Ascending aorta (tissue), 2 donors: ENCODE results near the gene HOXC10. TPM values are rescaled to one million over a fixed set of nuclear protein-coding genes. Genes with fewer than 3 reads are reported as not detected.

Experiments used
- DNase-seq, 2 donors: peaks; one replicate each; pipeline ENCODE4 v3.0.0-alpha.2; 2019; ENCODE audit warnings: low spot score in 2 of 2
- H3K27ac ChIP-seq, 2 donors: fragments of 200-600 bp; sonication (generic); one replicate each; pipeline ENCODE4 v1.5.1; 2016 to 2017; ENCODE audit warnings: mild to moderate bottlenecking in 1 of 2
- H3K27me3 ChIP-seq: fragments of 200-600 bp; sonication (generic); one replicate; pipeline ENCODE4 v1.5.1; 2017
- H3K36me3 ChIP-seq, 2 donors: fragments of 200-600 bp; sonication (generic); one replicate each; pipeline ENCODE4 v1.5.1; 2016
- H3K4me1 ChIP-seq, 2 donors: fragments of 200-600 bp; sonication (generic); one replicate each; pipeline ENCODE4 v1.5.1; 2016 to 2017; ENCODE audit warnings: mild to moderate bottlenecking in 1 of 2
- H3K4me3 ChIP-seq, 2 donors: fragments of 200-600 bp; sonication (generic); one replicate each; pipeline ENCODE4 v1.5.1; 2016 to 2017; ENCODE audit warnings: mild to moderate bottlenecking in 1 of 2
- H3K9me3 ChIP-seq, 2 donors: fragments of 200-600 bp; sonication (generic); one replicate each; pipeline ENCODE4 v1.5.1; 2016
- intact Hi-C: fragments of 100-400 bp; cut with DNase I; formaldehyde crosslinking; loops from one replicate; pipeline ENCODE4 v1.15.1; 2023
- total RNA-seq: library from RNA; depleted of rRNA; stranded (reverse); fragments of >200 nt; gene quantifications from one replicate; pipeline ENCODE4 v1.1.0, GENCODE V29; 2016
- TF ChIP-seq, protein P1 (sequence below), 3 experiments: fragments of 200-600 bp in 2 of 3; fragments of 450-650 bp in 1 of 3; sonication (generic) in 2 of 3; IDR thresholded peaks; one replicate each; pipeline ENCODE4 v1.5.1; 2016 to 2019; ENCODE audit warnings: antibody characterized with exemption in 3 of 3, mild to moderate bottlenecking in 1 of 3, moderate library complexity in 1 of 3

The HOXC10 gene
- total RNA-seq, 1 donor from 2014 or later, result not detected

DNA sequence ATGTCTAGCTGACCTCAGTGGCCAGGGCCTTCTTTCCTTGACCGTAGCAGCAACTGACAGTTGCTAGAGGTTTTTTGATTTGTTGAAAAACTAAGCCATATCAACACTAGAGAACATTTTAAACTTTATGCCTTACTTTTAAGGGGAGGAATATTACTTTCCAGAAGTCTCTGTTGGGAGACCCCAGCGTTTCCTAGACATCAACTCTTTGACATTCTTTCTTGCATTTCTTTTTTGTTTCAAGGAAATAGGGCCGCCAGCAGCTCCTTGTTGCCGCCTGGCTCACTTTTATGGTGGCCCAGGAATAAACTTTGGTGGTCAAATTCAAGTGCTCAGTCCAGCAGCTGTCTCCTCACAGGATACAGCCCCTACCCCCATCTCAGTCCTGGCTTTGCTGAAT is 14.5 kb upstream of the HOXC10 start:
- intact Hi-C loops, result no loop called here
- peaks cover 5 to 23% of the 10 kb centered on the region in 2 donors for H3K4me1 ChIP-seq

DNA sequence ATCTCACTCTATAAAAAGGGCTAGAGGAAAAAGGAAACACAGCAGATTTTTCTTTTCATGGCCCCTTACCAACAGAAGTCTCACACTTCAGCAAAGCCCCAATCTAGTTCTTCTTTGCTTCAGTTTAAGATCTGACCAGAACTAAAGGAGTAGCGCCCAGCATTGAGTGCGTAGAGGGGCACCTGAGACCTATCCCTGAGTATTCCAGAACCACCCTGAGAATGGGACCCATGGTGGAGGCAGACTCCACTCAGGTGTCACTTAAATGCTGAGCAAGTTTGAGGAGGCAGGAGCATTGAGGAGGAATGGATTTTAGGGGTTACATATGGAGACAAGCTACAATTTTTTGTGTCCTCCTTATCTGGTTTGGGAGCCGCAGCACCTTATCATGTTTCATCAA is 13.8 kb upstream of the HOXC10 start:
- Histone ChIP-seq H3K27ac (no peak overlapping the region), H3K27me3 (peaks cover 33% of the 10 kb centered on the region), H3K36me3 (no peaks in the 10 kb centered on the region), H3K4me3 (no peak overlapping the region), H3K4me1 (peaks cover 5 to 24% of the 10 kb centered on the region in 2 donors), H3K9me3 (no peaks in the 10 kb centered on the region)
- intact Hi-C loops, result no loop called here
- DNase-seq, result no peak
- TF ChIP-seq, protein P1, sequence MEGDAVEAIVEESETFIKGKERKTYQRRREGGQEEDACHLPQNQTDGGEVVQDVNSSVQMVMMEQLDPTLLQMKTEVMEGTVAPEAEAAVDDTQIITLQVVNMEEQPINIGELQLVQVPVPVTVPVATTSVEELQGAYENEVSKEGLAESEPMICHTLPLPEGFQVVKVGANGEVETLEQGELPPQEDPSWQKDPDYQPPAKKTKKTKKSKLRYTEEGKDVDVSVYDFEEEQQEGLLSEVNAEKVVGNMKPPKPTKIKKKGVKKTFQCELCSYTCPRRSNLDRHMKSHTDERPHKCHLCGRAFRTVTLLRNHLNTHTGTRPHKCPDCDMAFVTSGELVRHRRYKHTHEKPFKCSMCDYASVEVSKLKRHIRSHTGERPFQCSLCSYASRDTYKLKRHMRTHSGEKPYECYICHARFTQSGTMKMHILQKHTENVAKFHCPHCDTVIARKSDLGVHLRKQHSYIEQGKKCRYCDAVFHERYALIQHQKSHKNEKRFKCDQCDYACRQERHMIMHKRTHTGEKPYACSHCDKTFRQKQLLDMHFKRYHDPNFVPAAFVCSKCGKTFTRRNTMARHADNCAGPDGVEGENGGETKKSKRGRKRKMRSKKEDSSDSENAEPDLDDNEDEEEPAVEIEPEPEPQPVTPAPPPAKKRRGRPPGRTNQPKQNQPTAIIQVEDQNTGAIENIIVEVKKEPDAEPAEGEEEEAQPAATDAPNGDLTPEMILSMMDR (IDR thresholded peaks at IDR 0.05), result no peak

More for the DNA sequence above, 14.5 kb upstream of the HOXC10 start:
- H3K27me3 ChIP-seq, result peaks cover 31% of the 10 kb centered on the region
- H3K4me3 ChIP-seq, result no peak overlapping the region
- TF ChIP-seq, protein P1 (IDR thresholded peaks at IDR 0.05), result no peak
- DNase-seq, result no peak
- H3K36me3 ChIP-seq, result no peaks in the 10 kb centered on the region
- no peaks in the 10 kb centered on the region for H3K9me3 ChIP-seq
- no peak overlapping the region for H3K27ac ChIP-seq

DNA sequence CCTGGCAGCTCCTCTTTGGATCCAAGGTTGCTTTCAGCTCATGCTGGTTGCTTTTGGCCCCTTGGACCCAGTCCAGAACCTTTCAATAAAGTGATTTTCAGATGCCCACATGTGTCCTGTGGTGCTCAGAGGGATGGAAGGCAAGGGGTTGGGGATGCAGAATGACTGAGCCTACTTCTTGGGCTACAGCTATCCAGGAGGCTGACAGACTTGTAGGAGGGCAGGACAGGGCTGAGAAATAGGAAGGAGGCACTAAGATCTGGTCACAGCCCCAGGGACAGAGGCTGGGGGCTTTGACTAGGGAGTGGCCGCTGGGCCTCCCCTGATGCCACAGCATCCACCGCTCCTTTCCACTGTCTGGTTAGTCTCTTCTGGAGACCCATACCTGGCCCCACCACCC is 13.3 kb upstream of the HOXC10 start:
- no peak for DNase-seq
- intact Hi-C loops, result no loop called here
- TF ChIP-seq, protein P1 (IDR thresholded peaks at IDR 0.05), result no peak
- no peak overlapping the region for H3K27ac ChIP-seq
- H3K36me3 ChIP-seq, result no peaks in the 10 kb centered on the region
- H3K9me3 ChIP-seq, result no peaks in the 10 kb centered on the region
- peaks cover 5 to 24% of the 10 kb centered on the region in 2 donors for H3K4me1 ChIP-seq
- peaks cover 37% of the 10 kb centered on the region for H3K27me3 ChIP-seq
- no peak overlapping the region for H3K4me3 ChIP-seq

DNA sequence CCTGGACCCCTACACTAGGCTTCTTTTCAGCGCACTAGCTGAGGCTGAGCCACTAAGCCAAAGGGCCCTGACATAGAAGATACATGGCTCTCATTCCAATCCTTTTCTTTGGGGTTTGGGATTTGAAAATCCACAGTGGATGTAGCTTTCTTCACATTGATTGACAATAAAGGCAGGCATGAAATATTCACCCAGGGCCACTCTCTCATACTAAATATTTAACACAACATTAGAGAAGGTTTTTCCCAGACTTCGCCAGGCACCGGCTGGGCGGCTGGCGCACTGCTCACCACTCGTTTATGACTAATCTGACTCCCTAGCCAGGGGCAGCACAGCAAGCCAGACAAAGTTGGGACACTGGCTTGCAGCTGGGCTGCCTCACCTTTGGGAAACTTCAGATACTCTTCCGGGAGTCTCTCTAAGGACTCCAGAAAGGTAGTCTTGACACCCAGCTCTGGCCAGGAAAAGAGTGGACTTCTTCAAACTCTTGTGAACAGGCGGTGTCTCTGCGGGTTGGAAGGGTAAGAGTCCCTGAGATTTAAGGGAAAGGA is 12.7 kb upstream of the HOXC10 start:
- no peak overlapping the region for H3K4me3 ChIP-seq
- peaks cover 42% of the 10 kb centered on the region for H3K27me3 ChIP-seq
- TF ChIP-seq, protein P1 (IDR thresholded peaks at IDR 0.05), result no peak
- no peaks in the 10 kb centered on the region for H3K36me3 ChIP-seq
- DNase-seq, result no peak
- H3K9me3 ChIP-seq, result no peaks in the 10 kb centered on the region
- peaks cover 5 to 24% of the 10 kb centered on the region in 2 donors for H3K4me1 ChIP-seq
- intact Hi-C loops, result no loop called here
- H3K27ac ChIP-seq, result no peak overlapping the region

DNA sequence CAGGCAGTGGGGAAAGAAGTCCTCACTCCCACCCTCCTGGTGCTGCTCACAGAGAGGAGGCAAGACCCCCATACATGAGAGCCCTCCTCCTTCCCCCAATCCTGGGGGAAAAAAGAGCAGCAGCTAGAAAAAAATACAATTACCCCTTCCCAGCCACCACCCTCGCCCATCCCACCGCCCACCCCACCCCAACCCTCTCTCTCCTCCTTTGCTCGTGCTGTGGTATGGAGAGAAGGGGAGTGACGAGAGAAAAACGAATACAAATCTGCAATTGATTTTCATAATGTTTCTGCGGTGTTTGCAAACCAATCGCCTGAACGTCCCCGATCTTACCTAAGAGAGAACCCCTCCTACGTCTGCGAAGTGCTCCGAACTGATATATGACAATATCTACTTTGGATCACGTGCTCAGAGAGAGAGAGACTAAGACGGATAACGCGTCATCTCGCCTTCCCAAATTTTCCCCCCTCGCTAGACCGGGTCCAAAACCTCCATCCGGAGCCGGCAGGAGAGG is 12.2 kb upstream of the HOXC10 start, which contains the start of gene HOXC11:
Gene HOXC11 (plus strand): TSS at position 405 of the 514 bp plus-strand sequence. CDS start 116 bp downstream, outside the sequence.
- Histone ChIP-seq H3K4me3 (peak within 1 kb of the TSS; percentile 48 to 53), H3K27me3 (peaks cover 43% of the 10 kb centered on the region), H3K36me3 (no peaks in the 10 kb centered on the region), H3K9me3 (no peaks in the 10 kb centered on the region), H3K27ac (no peak within 1 kb of the TSS), H3K4me1 (peaks cover 5 to 24% of the 10 kb centered on the region in 2 donors)
- TF ChIP-seq, protein P1 (IDR thresholded peaks at IDR 0.05), result no peak
- intact Hi-C loops, result no loop called here
- no peak for DNase-seq
